Measurements from ENCODE around the gene EIF4G2. TPM values are rescaled to one million over a fixed set of nuclear protein-coding genes. Genes with fewer than 3 reads are reported as not detected.

The EIF4G2 gene
- total and polyA plus RNA-seq, 10 of the 15 experiments (the other 5 are each of a cell fraction or from before 2014, with no cell fraction given): 210 to 1,104 (median 713) TPM

- no peak for TF ChIP-seq MTA3 (IDR thresholded peaks at IDR 0.05; ENCODE audit: borderline replicate concordance, low read length)
- no peak for TF ChIP-seq FOXK2 (IDR thresholded peaks at IDR 0.05)
- TF ChIP-seq NR2C1 (IDR thresholded peaks at IDR 0.05): no peak
- TF ChIP-seq SREBF1 (IDR thresholded peaks at IDR 0.05; ENCODE audit: low read length): no peak
- no peak for TF ChIP-seq NR2F1 (conservative IDR thresholded peaks at IDR 0.05)
- TF ChIP-seq FOXM1 (IDR thresholded peaks at IDR 0.05; ENCODE audit: low read depth, low read length): no peak
- TF ChIP-seq, protein P1, sequence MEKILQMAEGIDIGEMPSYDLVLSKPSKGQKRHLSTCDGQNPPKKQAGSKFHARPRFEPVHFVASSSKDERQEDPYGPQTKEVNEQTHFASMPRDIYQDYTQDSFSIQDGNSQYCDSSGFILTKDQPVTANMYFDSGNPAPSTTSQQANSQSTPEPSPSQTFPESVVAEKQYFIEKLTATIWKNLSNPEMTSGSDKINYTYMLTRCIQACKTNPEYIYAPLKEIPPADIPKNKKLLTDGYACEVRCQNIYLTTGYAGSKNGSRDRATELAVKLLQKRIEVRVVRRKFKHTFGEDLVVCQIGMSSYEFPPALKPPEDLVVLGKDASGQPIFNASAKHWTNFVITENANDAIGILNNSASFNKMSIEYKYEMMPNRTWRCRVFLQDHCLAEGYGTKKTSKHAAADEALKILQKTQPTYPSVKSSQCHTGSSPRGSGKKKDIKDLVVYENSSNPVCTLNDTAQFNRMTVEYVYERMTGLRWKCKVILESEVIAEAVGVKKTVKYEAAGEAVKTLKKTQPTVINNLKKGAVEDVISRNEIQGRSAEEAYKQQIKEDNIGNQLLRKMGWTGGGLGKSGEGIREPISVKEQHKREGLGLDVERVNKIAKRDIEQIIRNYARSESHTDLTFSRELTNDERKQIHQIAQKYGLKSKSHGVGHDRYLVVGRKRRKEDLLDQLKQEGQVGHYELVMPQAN (conservative IDR thresholded peaks at IDR 0.05): no peak
- TF ChIP-seq JUND (IDR thresholded peaks at IDR 0.05; ENCODE audit: low read depth, low read length): no peak
- no peak for TF ChIP-seq NFXL1 (IDR thresholded peaks at IDR 0.05; ENCODE audit: borderline replicate concordance)
- TF ChIP-seq EGR1 (IDR thresholded peaks at IDR 0.05; ENCODE audit: borderline replicate concordance in 1 of 2, low read depth in 2 of 2, low read length in 2 of 2): no peak
- no peak for TF ChIP-seq RAD51 (IDR thresholded peaks at IDR 0.05)
- no peak for TF ChIP-seq CHD4 (IDR thresholded peaks at IDR 0.05)
Observed at GRCh38 chr11:10747733-10748132, 61.0 kb downstream of the EIF4G2 start (continued).

Small RNA genes lying within 50 kb of the gene (small RNA-seq; reads per million reads assigned to genes)
- gene SNORD97: not detected

Other genes starting within 250 kb of the EIF4G2 start
- gene LYVE1, start 240.3 kb downstream of the EIF4G2 start, total RNA-seq (2014; rRNA removed): 0.05 TPM in 1 of 2 replicates, not detected in the other
- gene LYVE1, start 240.3 kb downstream of the EIF4G2 start, total RNA-seq (2014; rRNA removed; fragmentation: Illumina TruSeq; extraction: Trizol): not detected in 2 replicates
- gene LYVE1, start 240.3 kb downstream of the EIF4G2 start, total RNA-seq (2021): 0.13 and 0.15 TPM in 2 replicates
- not detected in 2 replicates for gene LYVE1, start 240.3 kb downstream of the EIF4G2 start, polyA plus RNA-seq (2011; rRNA removed)
- gene LYVE1, start 240.3 kb downstream of the EIF4G2 start, polyA plus RNA-seq (2014; fragmentation: Illumina TruSeq; extraction: Trizol): not detected in 2 replicates
- gene LYVE1, start 240.3 kb downstream of the EIF4G2 start, polyA plus RNA-seq (2014; fragmentation: Nextera tagmentation; extraction: Ambion mirVana): not detected
- gene LYVE1, start 240.3 kb downstream of the EIF4G2 start, polyA plus RNA-seq (2014; rRNA removed): not detected in 2 replicates
- not detected for gene LYVE1, start 240.3 kb downstream of the EIF4G2 start, polyA plus RNA-seq (2016; fragmentation: Nextera tagmentation; extraction: Ambion mirVana)
- under 0.01 and 0.06 TPM in 2 replicates for gene IRAG1, start 115.2 kb downstream of the EIF4G2 start, total RNA-seq (2014; rRNA removed)
- gene IRAG1, start 115.2 kb downstream of the EIF4G2 start, total RNA-seq (2014; rRNA removed; fragmentation: Illumina TruSeq; extraction: Trizol): 0.05 and 0.18 TPM in 2 replicates
- gene IRAG1, start 115.2 kb downstream of the EIF4G2 start, total RNA-seq (2021): 0.03 and 0.40 TPM in 2 replicates
- 0.01 TPM in 1 of 2 replicates, not detected in the other for gene IRAG1, start 115.2 kb downstream of the EIF4G2 start, polyA plus RNA-seq (2011; rRNA removed)
- gene IRAG1, start 115.2 kb downstream of the EIF4G2 start, polyA plus RNA-seq (2014; fragmentation: Illumina TruSeq; extraction: Trizol): 0.06 TPM in 1 of 2 replicates, not detected in the other
- gene IRAG1, start 115.2 kb downstream of the EIF4G2 start, polyA plus RNA-seq (2014; fragmentation: Nextera tagmentation; extraction: Ambion mirVana): under 1 TPM in 1 of 2 experiments, not detected in 1; 0.02 TPM
- gene IRAG1, start 115.2 kb downstream of the EIF4G2 start, polyA plus RNA-seq (2014; rRNA removed): 0.04 and 0.08 TPM in 2 replicates
- gene IRAG1, start 115.2 kb downstream of the EIF4G2 start, polyA plus RNA-seq (2016; fragmentation: Nextera tagmentation; extraction: Ambion mirVana): not detected
- gene CTR9, start 57.7 kb downstream of the EIF4G2 start, total RNA-seq (2014; rRNA removed): 23.9 and 28.7 TPM in 2 replicates
- gene CTR9, start 57.7 kb downstream of the EIF4G2 start, total RNA-seq (2014; rRNA removed; fragmentation: Illumina TruSeq; extraction: Trizol): 28.9 and 33.1 TPM in 2 replicates
- gene CTR9, start 57.7 kb downstream of the EIF4G2 start, total RNA-seq (2021): 40.4 and 43.2 TPM in 2 replicates
- 20.5 and 29.0 TPM in 2 replicates for gene CTR9, start 57.7 kb downstream of the EIF4G2 start, polyA plus RNA-seq (2011; rRNA removed)
- 50.0 and 50.3 TPM in 2 replicates for gene CTR9, start 57.7 kb downstream of the EIF4G2 start, polyA plus RNA-seq (2014; fragmentation: Illumina TruSeq; extraction: Trizol)
- 10 to 100 TPM; 13.9 to 24.3 TPM for gene CTR9, start 57.7 kb downstream of the EIF4G2 start, polyA plus RNA-seq (2014; fragmentation: Nextera tagmentation; extraction: Ambion mirVana)
- 24.0 and 24.6 TPM in 2 replicates for gene CTR9, start 57.7 kb downstream of the EIF4G2 start, polyA plus RNA-seq (2014; rRNA removed)
- 10 to 100 TPM; 53.0 to 54.9 TPM for gene CTR9, start 57.7 kb downstream of the EIF4G2 start, polyA plus RNA-seq (2016; fragmentation: Nextera tagmentation; extraction: Ambion mirVana)
- gene ZBED5, start 49.1 kb upstream of the EIF4G2 start, total RNA-seq (2014; rRNA removed): 35.0 and 35.8 TPM in 2 replicates
- 35.3 and 35.9 TPM in 2 replicates for gene ZBED5, start 49.1 kb upstream of the EIF4G2 start, total RNA-seq (2014; rRNA removed; fragmentation: Illumina TruSeq; extraction: Trizol)
- gene ZBED5, start 49.1 kb upstream of the EIF4G2 start, total RNA-seq (2021): 42.2 and 42.8 TPM in 2 replicates
- gene ZBED5, start 49.1 kb upstream of the EIF4G2 start, polyA plus RNA-seq (2011; rRNA removed): 86.8 and 113 TPM in 2 replicates
- 39.3 and 51.6 TPM in 2 replicates for gene ZBED5, start 49.1 kb upstream of the EIF4G2 start, polyA plus RNA-seq (2014; fragmentation: Illumina TruSeq; extraction: Trizol)
- gene ZBED5, start 49.1 kb upstream of the EIF4G2 start, polyA plus RNA-seq (2014; fragmentation: Nextera tagmentation; extraction: Ambion mirVana): 10 to 100 TPM; 27.3 to 29.4 TPM
- gene ZBED5, start 49.1 kb upstream of the EIF4G2 start, polyA plus RNA-seq (2014; rRNA removed): 27.4 and 34.4 TPM in 2 replicates
- 10 to 100 TPM; 40.2 to 45.8 TPM for gene ZBED5, start 49.1 kb upstream of the EIF4G2 start, polyA plus RNA-seq (2016; fragmentation: Nextera tagmentation; extraction: Ambion mirVana)

Measured in GM12878 (cell line).